Measurements from ENCODE around the gene GRAMD2B. TPM values are rescaled to one million over a fixed set of nuclear protein-coding genes. Genes with fewer than 3 reads are reported as not detected.
"Not testable (repeated sequence)": the region's sequence is repeated elsewhere in the genome, so short reads cannot be mapped to it uniquely, and the experiment has no call there.

Gene GRAMD2B
- polyA plus RNA-seq, 1 donor from 2014 or later = 3.1 TPM

- H3K36me3 Mint-ChIP-seq = peaks cover 5% of the 10 kb centered on the region
- no peak overlapping the region for H3K4me3 Mint-ChIP-seq
- no peaks in the 10 kb centered on the region for H3K9me3 Mint-ChIP-seq
- H3K4me1 Mint-ChIP-seq = no peaks in the 10 kb centered on the region
- no peak overlapping the region for H3K27ac Mint-ChIP-seq
- H3K27me3 Mint-ChIP-seq = no peaks in the 10 kb centered on the region
Observed at GRCh38 chr5:126433701-126434100, 10.5 kb downstream of the GRAMD2B start.

- Mint-ChIP-seq H3K4me1 (no peaks in the 10 kb centered on the region), H3K27me3 (no peaks in the 10 kb centered on the region), H3K9me3 (no peaks in the 10 kb centered on the region), H3K36me3 (peaks cover 4% of the 10 kb centered on the region), H3K4me3 (no peak overlapping the region), H3K27ac (no peak overlapping the region)
Observed at GRCh38 chr5:126435261-126435660, 12.1 kb downstream of the GRAMD2B start.

GRCh38 chr5:126435714-126436113 is 12.5 kb downstream of the GRAMD2B start:
- peak overlapping the region in 1 of 3 donors; percentile 43 for H3K27ac Mint-ChIP-seq
- peaks cover 4% of the 10 kb centered on the region for H3K36me3 Mint-ChIP-seq
- no peaks in the 10 kb centered on the region for H3K27me3 Mint-ChIP-seq
- H3K4me1 Mint-ChIP-seq = no peaks in the 10 kb centered on the region
- no peak overlapping the region for H3K4me3 Mint-ChIP-seq
- H3K9me3 Mint-ChIP-seq = no peaks in the 10 kb centered on the region

GRCh38 chr5:126437721-126438120 is 14.5 kb downstream of the GRAMD2B start:
- Mint-ChIP-seq H3K9me3 (no peaks in the 10 kb centered on the region), H3K4me3 (no peak overlapping the region)

GRCh38 chr5:126438267-126438666 is 15.1 kb downstream of the GRAMD2B start:
- Mint-ChIP-seq H3K4me3 (peak overlapping the region in 1 of 4 donors; percentile 13), H3K36me3 (peaks cover 1% of the 10 kb centered on the region), H3K27ac (no peak overlapping the region), H3K9me3 (no peaks in the 10 kb centered on the region), H3K27me3 (no peaks in the 10 kb centered on the region), H3K4me1 (no peaks in the 10 kb centered on the region)

More at GRCh38 chr5:126437721-126438120, 14.5 kb downstream of the GRAMD2B start:
- no peaks in the 10 kb centered on the region for H3K27me3 Mint-ChIP-seq
- H3K4me1 Mint-ChIP-seq = no peaks in the 10 kb centered on the region
- H3K27ac Mint-ChIP-seq = no peak overlapping the region
- peaks cover 3% of the 10 kb centered on the region for H3K36me3 Mint-ChIP-seq

- no peaks in the 10 kb centered on the region for H3K27me3 Mint-ChIP-seq
- H3K27ac Mint-ChIP-seq = no peak overlapping the region
- H3K36me3 Mint-ChIP-seq = peaks cover 1% of the 10 kb centered on the region
- H3K4me1 Mint-ChIP-seq = no peaks in the 10 kb centered on the region
- no peaks in the 10 kb centered on the region for H3K9me3 Mint-ChIP-seq
- no peak overlapping the region for H3K4me3 Mint-ChIP-seq
Observed at GRCh38 chr5:126438868-126439267, 15.7 kb downstream of the GRAMD2B start.

GRCh38 chr5:126439724-126440123 is 16.5 kb downstream of the GRAMD2B start:
- not testable (repeated sequence) for H3K36me3 Mint-ChIP-seq, H3K4me1 Mint-ChIP-seq, H3K9me3 Mint-ChIP-seq

GRCh38 chr5:126441230-126441629 is 18.0 kb downstream of the GRAMD2B start:
- H3K9me3 Mint-ChIP-seq = peaks cover 0 to 4% (median 1%) of the 10 kb centered on the region in 3 donors
- no peak overlapping the region for H3K4me3 Mint-ChIP-seq
- no peak overlapping the region for H3K27ac Mint-ChIP-seq
- no peaks in the 10 kb centered on the region for H3K4me1 Mint-ChIP-seq
- no peaks in the 10 kb centered on the region for H3K27me3 Mint-ChIP-seq
- peaks cover 1% of the 10 kb centered on the region for H3K36me3 Mint-ChIP-seq

More at GRCh38 chr5:126439724-126440123, 16.5 kb downstream of the GRAMD2B start:
- not testable (repeated sequence) for H3K27me3 Mint-ChIP-seq, H3K27ac Mint-ChIP-seq, H3K4me3 Mint-ChIP-seq

GRCh38 chr5:126443374-126443851 is 20.2 kb downstream of the GRAMD2B start:
- H3K27me3 Mint-ChIP-seq = no peaks in the 10 kb centered on the region
- H3K9me3 Mint-ChIP-seq = peaks cover 0 to 4% (median 1%) of the 10 kb centered on the region in 3 donors
- H3K4me3 Mint-ChIP-seq = no peak overlapping the region
- peaks cover 0 to 1% (median under 1%) of the 10 kb centered on the region in 3 donors for H3K4me1 Mint-ChIP-seq
- H3K36me3 Mint-ChIP-seq = peaks cover 1% of the 10 kb centered on the region
- no peak overlapping the region for H3K27ac Mint-ChIP-seq

- Mint-ChIP-seq H3K4me1 (peaks cover 0 to 3% (median 2%) of the 10 kb centered on the region in 3 donors), H3K36me3 (peaks cover 1% of the 10 kb centered on the region), H3K27ac (peak overlapping the region in 1 of 3 donors; percentile 43), H3K27me3 (no peaks in the 10 kb centered on the region), H3K4me3 (no peak overlapping the region), H3K9me3 (peaks cover 0 to 4% (median 1%) of the 10 kb centered on the region in 3 donors)
Observed at GRCh38 chr5:126444137-126444536, 20.9 kb downstream of the GRAMD2B start.

- H3K27me3 Mint-ChIP-seq = no peaks in the 10 kb centered on the region
- H3K27ac Mint-ChIP-seq = no peak overlapping the region
- H3K36me3 Mint-ChIP-seq = peaks cover 1% of the 10 kb centered on the region
- peaks cover 12 to 13% (median 13%) of the 10 kb centered on the region in 3 donors for H3K4me1 Mint-ChIP-seq
- no peak overlapping the region for H3K4me3 Mint-ChIP-seq
- H3K9me3 Mint-ChIP-seq = peaks cover 0 to 4% (median 1%) of the 10 kb centered on the region in 3 donors
Observed at GRCh38 chr5:126445502-126446174, 22.4 kb downstream of the GRAMD2B start.

GRCh38 chr5:126446498-126447224 is 23.5 kb downstream of the GRAMD2B start:
- H3K27ac Mint-ChIP-seq = no peak overlapping the region
- H3K4me1 Mint-ChIP-seq = peaks cover 12 to 14% (median 13%) of the 10 kb centered on the region in 3 donors
- H3K36me3 Mint-ChIP-seq = peaks cover 2% of the 10 kb centered on the region
- peaks cover 0 to 4% (median 1%) of the 10 kb centered on the region in 3 donors for H3K9me3 Mint-ChIP-seq
- no peak overlapping the region for H3K4me3 Mint-ChIP-seq
- no peaks in the 10 kb centered on the region for H3K27me3 Mint-ChIP-seq

GRCh38 chr5:126448720-126449119 is 25.5 kb downstream of the GRAMD2B start:
- Mint-ChIP-seq H3K27ac (peak overlapping the region in 1 of 3 donors; percentile 12), H3K4me1 (peaks cover 12 to 14% (median 13%) of the 10 kb centered on the region in 3 donors), H3K9me3 (peaks cover 0 to 4% (median 1%) of the 10 kb centered on the region in 3 donors), H3K27me3 (no peaks in the 10 kb centered on the region), H3K36me3 (peaks cover 2% of the 10 kb centered on the region), H3K4me3 (no peak overlapping the region)

- Mint-ChIP-seq H3K4me1 (peaks cover 12 to 14% (median 13%) of the 10 kb centered on the region in 3 donors), H3K27me3 (no peaks in the 10 kb centered on the region), H3K27ac (peak overlapping the region; percentile 17 to 71 (median 29)), H3K4me3 (peak overlapping the region; percentile 66 to 89 (median 82)), H3K9me3 (peaks cover 0 to 1% (median 1%) of the 10 kb centered on the region in 3 donors), H3K36me3 (peaks cover 2% of the 10 kb centered on the region)
Observed at GRCh38 chr5:126449751-126450271, 26.6 kb downstream of the GRAMD2B start.

- Mint-ChIP-seq H3K27ac (peak overlapping the region in 2 of 3 donors; percentile 71 to 76), H3K4me1 (peaks cover 12 to 14% (median 13%) of the 10 kb centered on the region in 3 donors), H3K36me3 (peaks cover 2% of the 10 kb centered on the region), H3K27me3 (no peaks in the 10 kb centered on the region), H3K4me3 (peak overlapping the region; percentile 66 to 89 (median 82)), H3K9me3 (no peaks in the 10 kb centered on the region)
Observed at GRCh38 chr5:126450346-126450745, 27.1 kb downstream of the GRAMD2B start.

Measured in IgD-negative memory B cell (primary cell).